ENCODE measurements around the gene INPP4A.

The INPP4A gene

DNA sequence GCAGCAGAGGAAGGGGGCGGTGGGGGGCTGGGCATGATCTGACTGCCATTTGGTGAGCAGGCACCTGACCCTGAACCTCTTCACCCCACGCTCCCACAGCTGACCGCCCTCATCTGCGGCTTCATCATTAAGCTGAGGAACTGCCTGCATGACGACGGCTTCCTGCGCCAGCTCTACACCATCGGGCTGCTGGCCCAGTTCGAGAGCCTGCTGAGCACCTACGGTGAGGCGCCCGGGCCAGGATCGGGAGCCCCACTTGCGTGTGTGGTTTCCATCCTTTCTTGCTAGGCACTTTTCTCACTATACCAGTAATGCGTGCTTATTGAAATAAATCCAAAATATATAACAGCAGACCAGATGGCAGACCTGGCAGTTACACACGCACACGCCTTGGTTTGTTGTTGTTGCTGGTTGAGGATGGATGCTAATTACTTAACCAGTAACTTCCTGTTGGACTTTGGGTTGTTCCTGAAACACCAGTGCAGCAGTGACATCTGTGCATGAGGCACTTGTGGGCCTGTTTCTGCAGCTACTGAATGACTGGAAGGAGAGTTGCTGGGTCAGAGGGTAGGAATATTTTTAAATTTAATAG, 120.0 kb downstream of the INPP4A start:
- Histone ChIP-seq H3K27ac (ENCODE audit: extremely low read depth, low read depth, low read length) (no peak overlapping the region), H3K9me3 (ENCODE audit: control insufficient read depth, insufficient read depth, low read depth, low read length) (no peaks in the 10 kb centered on the region), H3K4me3 (ENCODE audit: low read depth, low read length) (no peak overlapping the region), H3K36me3 (ENCODE audit: control insufficient read depth in 2 of 2, insufficient read depth in 1 of 2, low read length in 2 of 2) (peaks cover 0 to 89% of the 10 kb centered on the region in 2 experiments; a peak in 2 of 3 replicates), H3K4me1 (ENCODE audit: control insufficient read depth, insufficient read depth, low read length) (no peaks in the 10 kb centered on the region)
- CTCF ChIA-PET: no interaction called here
- POLR2A ChIA-PET: no interaction called here
- TF ChIP-seq, protein P1, sequence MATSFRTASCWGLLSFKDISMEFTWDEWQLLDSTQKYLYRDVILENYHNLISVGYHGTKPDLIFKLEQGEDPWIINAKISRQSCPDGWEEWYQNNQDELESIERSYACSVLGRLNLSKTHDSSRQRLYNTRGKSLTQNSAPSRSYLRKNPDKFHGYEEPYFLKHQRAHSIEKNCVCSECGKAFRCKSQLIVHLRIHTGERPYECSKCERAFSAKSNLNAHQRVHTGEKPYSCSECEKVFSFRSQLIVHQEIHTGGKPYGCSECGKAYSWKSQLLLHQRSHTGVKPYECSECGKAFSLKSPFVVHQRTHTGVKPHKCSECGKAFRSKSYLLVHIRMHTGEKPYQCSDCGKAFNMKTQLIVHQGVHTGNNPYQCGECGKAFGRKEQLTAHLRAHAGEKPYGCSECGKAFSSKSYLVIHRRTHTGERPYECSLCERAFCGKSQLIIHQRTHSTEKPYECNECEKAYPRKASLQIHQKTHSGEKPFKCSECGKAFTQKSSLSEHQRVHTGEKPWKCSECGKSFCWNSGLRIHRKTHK (tag by site-specific recombination; IDR thresholded peaks at IDR 0.05): no peak
- TF ChIP-seq ZBTB17 (tag by site-specific recombination; IDR thresholded peaks at IDR 0.05) (no peak), ZNF473 (tag by site-specific recombination; IDR thresholded peaks at IDR 0.05) (no peak), ZFHX2 (tag by site-specific recombination; conservative IDR thresholded peaks at IDR 0.05) (no peak), ZNF596 (tag by site-specific recombination; IDR thresholded peaks at IDR 0.05) (no peak), ZNF391 (tag by site-specific recombination; IDR thresholded peaks at IDR 0.05; ENCODE audit: borderline replicate concordance, low read depth) (no peak), ZNF169 (tag by site-specific recombination; IDR thresholded peaks at IDR 0.05) (no peak), ZNF138 (tag by site-specific recombination; IDR thresholded peaks at IDR 0.05; ENCODE audit: borderline replicate concordance) (no peak), ZNF404 (tag by site-specific recombination; IDR thresholded peaks at IDR 0.05) (no peak), ZNF184 (tag by site-specific recombination; IDR thresholded peaks at IDR 0.05) (no peak), ZNF223 (tag by site-specific recombination; IDR thresholded peaks at IDR 0.05) (no peak), ZNF121 (tag by site-specific recombination; IDR thresholded peaks at IDR 0.05) (no peak), ZNF48 (tag by site-specific recombination; IDR thresholded peaks at IDR 0.05) (no peak), ZNF843 (tag by site-specific recombination; IDR thresholded peaks at IDR 0.05) (no peak), ZXDB (tag by site-specific recombination; IDR thresholded peaks at IDR 0.05) (no peak), ZNF433 (tag by site-specific recombination; IDR thresholded peaks at IDR 0.05; ENCODE audit: low read depth) (no peak), ZNF600 (tag by site-specific recombination; IDR thresholded peaks at IDR 0.05) (no peak)
- TF ChIP-seq, protein P2, sequence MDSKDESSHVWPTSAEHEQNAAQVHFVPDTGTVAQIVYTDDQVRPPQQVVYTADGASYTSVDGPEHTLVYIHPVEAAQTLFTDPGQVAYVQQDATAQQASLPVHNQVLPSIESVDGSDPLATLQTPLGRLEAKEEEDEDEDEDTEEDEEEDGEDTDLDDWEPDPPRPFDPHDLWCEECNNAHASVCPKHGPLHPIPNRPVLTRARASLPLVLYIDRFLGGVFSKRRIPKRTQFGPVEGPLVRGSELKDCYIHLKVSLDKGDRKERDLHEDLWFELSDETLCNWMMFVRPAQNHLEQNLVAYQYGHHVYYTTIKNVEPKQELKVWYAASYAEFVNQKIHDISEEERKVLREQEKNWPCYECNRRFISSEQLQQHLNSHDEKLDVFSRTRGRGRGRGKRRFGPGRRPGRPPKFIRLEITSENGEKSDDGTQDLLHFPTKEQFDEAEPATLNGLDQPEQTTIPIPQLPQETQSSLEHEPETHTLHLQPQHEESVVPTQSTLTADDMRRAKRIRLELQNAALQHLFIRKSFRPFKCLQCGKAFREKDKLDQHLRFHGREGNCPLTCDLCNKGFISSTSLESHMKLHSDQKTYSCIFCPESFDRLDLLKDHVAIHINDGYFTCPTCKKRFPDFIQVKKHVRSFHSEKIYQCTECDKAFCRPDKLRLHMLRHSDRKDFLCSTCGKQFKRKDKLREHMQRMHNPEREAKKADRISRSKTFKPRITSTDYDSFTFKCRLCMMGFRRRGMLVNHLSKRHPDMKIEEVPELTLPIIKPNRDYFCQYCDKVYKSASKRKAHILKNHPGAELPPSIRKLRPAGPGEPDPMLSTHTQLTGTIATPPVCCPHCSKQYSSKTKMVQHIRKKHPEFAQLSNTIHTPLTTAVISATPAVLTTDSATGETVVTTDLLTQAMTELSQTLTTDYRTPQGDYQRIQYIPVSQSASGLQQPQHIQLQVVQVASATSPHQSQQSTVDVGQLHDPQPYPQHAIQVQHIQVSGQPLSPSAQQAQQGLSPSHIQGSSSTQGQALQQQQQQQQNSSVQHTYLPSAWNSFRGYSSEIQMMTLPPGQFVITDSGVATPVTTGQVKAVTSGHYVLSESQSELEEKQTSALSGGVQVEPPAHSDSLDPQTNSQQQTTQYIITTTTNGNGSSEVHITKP (tag by site-specific recombination; IDR thresholded peaks at IDR 0.05): no peak

DNA sequence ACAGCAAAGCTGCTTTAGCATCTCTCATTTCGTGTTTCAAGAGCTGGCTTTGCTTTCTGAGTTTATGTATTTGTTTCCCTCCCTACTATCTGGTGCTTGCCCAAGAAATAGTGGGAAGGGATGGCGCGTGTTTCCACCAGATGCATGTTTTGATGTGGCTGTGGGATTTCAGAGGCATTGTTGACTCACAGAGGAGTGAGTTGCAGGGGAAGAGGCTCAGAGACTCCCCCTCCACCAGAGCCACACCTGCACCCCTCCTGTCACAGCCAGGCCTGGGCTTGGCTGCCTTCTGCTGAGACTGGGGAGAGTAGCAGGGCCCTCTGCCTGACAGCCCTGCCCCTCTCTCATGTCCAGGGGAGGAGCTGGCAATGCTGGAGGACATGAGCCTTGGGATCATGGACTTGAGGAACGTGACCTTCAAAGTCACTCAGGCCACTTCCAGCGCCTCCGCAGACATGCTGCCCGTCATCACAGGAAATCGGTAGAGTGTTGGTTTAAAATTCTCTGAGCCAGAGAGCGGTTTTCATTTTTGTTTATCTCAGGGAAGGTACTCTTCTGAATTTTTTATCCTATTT, 120.7 kb downstream of the INPP4A start:
- Histone ChIP-seq H3K4me1 (ENCODE audit: control insufficient read depth, insufficient read depth, low read length) (no peaks in the 10 kb centered on the region), H3K9me3 (ENCODE audit: control insufficient read depth, insufficient read depth, low read depth, low read length) (no peaks in the 10 kb centered on the region), H3K36me3 (ENCODE audit: control insufficient read depth in 2 of 2, insufficient read depth in 1 of 2, low read length in 2 of 2) (peaks cover 0 to 89% of the 10 kb centered on the region in 2 experiments; a peak in 2 of 3 replicates), H3K4me3 (ENCODE audit: low read depth, low read length) (no peak overlapping the region), H3K27ac (ENCODE audit: extremely low read depth, low read depth, low read length) (no peak overlapping the region)
- CTCF ChIA-PET: no interaction called here
- TF ChIP-seq ZNF10 (tag by site-specific recombination; IDR thresholded peaks at IDR 0.05): no peak
- POLR2A ChIA-PET: no interaction called here

Data from HEK293 (cell line).